ENCODE results near the gene PLOD3. TPM values are rescaled to one million over a fixed set of nuclear protein-coding genes. Genes with fewer than 3 reads are reported as not detected.
A peak's percentile ranks its signal among the peaks of the same experiment; 100 is the strongest.

PLOD3 gene
- total RNA-seq, 2 donors from 2014 or later = 53.9 to 65.5 TPM

GRCh38 chr7:101166648-101166908 lies 50.8 kb downstream of the PLOD3 start:
- Mint-ChIP-seq H3K27me3 (ENCODE audit: insufficient read depth) (peaks cover 96% of the 10 kb centered on the region), H3K36me3 (ENCODE audit: low read depth) (no peaks in the 10 kb centered on the region), H3K9me3 (no peaks in the 10 kb centered on the region), H3K27ac (no peak overlapping the region), H3K4me3 (peak overlapping the region; percentile 53), H3K4me1 (peaks cover 20% of the 10 kb centered on the region)
- Histone ChIP-seq H3K9ac (ENCODE audit: extremely low read depth, low read length, poor library complexity, severe bottlenecking) (no peak overlapping the region), H3K4me3 (ENCODE audit: low read length) (no peak overlapping the region), H3K27ac (ENCODE audit: low read depth, low read length) (no peak overlapping the region), H3K9me3 (ENCODE audit: control insufficient read depth, low read length) (no peaks in the 10 kb centered on the region), H3K4me1 (ENCODE audit: control insufficient read depth, insufficient read depth, low read length) (peaks cover 5% of the 10 kb centered on the region), H3K27me3 (ENCODE audit: control insufficient read depth, insufficient read depth, low read length, poor library complexity, severe bottlenecking) (peaks cover 95% of the 10 kb centered on the region), H3K36me3 (ENCODE audit: control insufficient read depth, insufficient read depth, low read length) (no peaks in the 10 kb centered on the region)
- 0% methylated on average over 2 to 11 of the region's 11 CpGs for WGBS, 2 experiments (ENCODE audit: insufficient coverage in 1 of 2, insufficient read length in 1 of 2)
- TF ChIP-seq CTCF (conservative IDR thresholded peaks at IDR 0.05) = no peak
- no peak for DNase-seq

GRCh38 chr7:101165958-101166647 lies 51.3 kb downstream of the PLOD3 start:
- peak overlapping the region; percentile 71 for H3K4me3 ChIP-seq (ENCODE audit: low read length)
- H3K27me3 Mint-ChIP-seq (ENCODE audit: insufficient read depth) = peaks cover 96% of the 10 kb centered on the region
- H3K27ac Mint-ChIP-seq = peak overlapping the region; percentile 33
- DNase-seq = peak; percentile 75
- H3K4me3 Mint-ChIP-seq = peak overlapping the region; percentile 53
- H3K9me3 Mint-ChIP-seq = no peaks in the 10 kb centered on the region
- H3K36me3 ChIP-seq (ENCODE audit: control insufficient read depth, insufficient read depth, low read length) = no peaks in the 10 kb centered on the region
- 0% methylated on average over 19 to 35 of the region's 38 CpGs for WGBS, 2 experiments (ENCODE audit: insufficient coverage in 1 of 2, insufficient read length in 1 of 2)
- no peaks in the 10 kb centered on the region for H3K9me3 ChIP-seq (ENCODE audit: control insufficient read depth, low read length)
- peaks cover 20% of the 10 kb centered on the region for H3K4me1 Mint-ChIP-seq
- H3K9ac ChIP-seq (ENCODE audit: extremely low read depth, low read length, poor library complexity, severe bottlenecking) = no peak overlapping the region
- no peaks in the 10 kb centered on the region for H3K36me3 Mint-ChIP-seq (ENCODE audit: low read depth)
- no peak overlapping the region for H3K27ac ChIP-seq (ENCODE audit: low read depth, low read length)
- peaks cover 94% of the 10 kb centered on the region for H3K27me3 ChIP-seq (ENCODE audit: control insufficient read depth, insufficient read depth, low read length, poor library complexity, severe bottlenecking)
- peaks cover 5% of the 10 kb centered on the region for H3K4me1 ChIP-seq (ENCODE audit: control insufficient read depth, insufficient read depth, low read length)
- no peak for TF ChIP-seq CTCF (conservative IDR thresholded peaks at IDR 0.05)

GRCh38 chr7:101165075-101165957 lies 52.1 kb downstream of the PLOD3 start, which contains the start of gene VGF:
VGF (minus strand) TSS chr7:101165569; CDS start chr7:101164843, 726 bp downstream.
- 1% methylated on average over 43 to 74 of the region's 74 CpGs for WGBS, 2 experiments (ENCODE audit: insufficient coverage in 1 of 2, insufficient read length in 1 of 2)
- peaks cover 5% of the 10 kb centered on the region for H3K4me1 ChIP-seq (ENCODE audit: control insufficient read depth, insufficient read depth, low read length)
- H3K9me3 Mint-ChIP-seq = no peaks in the 10 kb centered on the region
- H3K4me3 Mint-ChIP-seq = peak within 1 kb of the TSS; percentile 53
- no peak for TF ChIP-seq CTCF (conservative IDR thresholded peaks at IDR 0.05)
- no peak within 1 kb of the TSS for H3K27ac ChIP-seq (ENCODE audit: low read depth, low read length)
- peaks cover 87% of the 10 kb centered on the region for H3K27me3 ChIP-seq (ENCODE audit: control insufficient read depth, insufficient read depth, low read length, poor library complexity, severe bottlenecking)
- H3K36me3 ChIP-seq (ENCODE audit: control insufficient read depth, insufficient read depth, low read length) = no peaks in the 10 kb centered on the region
- H3K9me3 ChIP-seq (ENCODE audit: control insufficient read depth, low read length) = no peaks in the 10 kb centered on the region
- peak; percentile 98 for DNase-seq
- no peak within 1 kb of the TSS for H3K9ac ChIP-seq (ENCODE audit: extremely low read depth, low read length, poor library complexity, severe bottlenecking)
- peaks cover 20% of the 10 kb centered on the region for H3K4me1 Mint-ChIP-seq
- peaks cover under 1% of the 10 kb centered on the region for H3K36me3 Mint-ChIP-seq (ENCODE audit: low read depth)
- H3K27me3 Mint-ChIP-seq (ENCODE audit: insufficient read depth) = peaks cover 90% of the 10 kb centered on the region
- peak within 1 kb of the TSS; percentile 33 for H3K27ac Mint-ChIP-seq
- peak within 1 kb of the TSS; percentile 71 for H3K4me3 ChIP-seq (ENCODE audit: low read length)
